GM21381 (cell line): ENCODE measurements around the gene SPATA19.

Experiments used
- ATAC-seq: cut with Tn5 transposase; IDR thresholded peaks from one replicate; pipeline ENCODE4 v1.9.1; 2021; ENCODE audit warnings: mild to moderate bottlenecking, moderate library complexity; ENCODE audit not compliant: unreplicated experiment

Gene SPATA19

GRCh38 chr11:133819114-133819513, 26.2 kb downstream of the SPATA19 start:
- ATAC-seq = no peak

GRCh38 chr11:133818302-133818701, 27.0 kb downstream of the SPATA19 start:
- no peak for ATAC-seq

- no peak for ATAC-seq
These were observed 27.9 kb downstream of the SPATA19 start for GRCh38 chr11:133817449-133817848.

GRCh38 chr11:133816146-133816870, 29.0 kb downstream of the SPATA19 start:
- ATAC-seq = no peak

GRCh38 chr11:133815636-133816035, 29.7 kb downstream of the SPATA19 start:
- no peak for ATAC-seq

GRCh38 chr11:133814588-133815100, 30.7 kb downstream of the SPATA19 start:
- no peak for ATAC-seq

GRCh38 chr11:133811850-133812685, 33.2 kb downstream of the SPATA19 start:
- no peak for ATAC-seq

GRCh38 chr11:133810766-133811165, 34.5 kb downstream of the SPATA19 start:
- ATAC-seq = no peak

- ATAC-seq = no peak
These were observed 35.5 kb downstream of the SPATA19 start for GRCh38 chr11:133809569-133810491.

- ATAC-seq = no peak
These were observed 36.7 kb downstream of the SPATA19 start for GRCh38 chr11:133808393-133809140.

- ATAC-seq = no peak
These were observed 42.3 kb downstream of the SPATA19 start for GRCh38 chr11:133803026-133803425.

GRCh38 chr11:133801356-133801755, 44.0 kb downstream of the SPATA19 start:
- no peak for ATAC-seq

GRCh38 chr11:133800666-133801065, 44.6 kb downstream of the SPATA19 start:
- ATAC-seq = no peak

- no peak for ATAC-seq
These were observed 47.8 kb downstream of the SPATA19 start for GRCh38 chr11:133797554-133797953.

- no peak for ATAC-seq
These were observed 49.1 kb downstream of the SPATA19 start for GRCh38 chr11:133796043-133796795.

- no peak for ATAC-seq
These were observed 50.2 kb downstream of the SPATA19 start for GRCh38 chr11:133795088-133795487.

- no peak for ATAC-seq
These were observed 51.1 kb downstream of the SPATA19 start for GRCh38 chr11:133794205-133794604.

GRCh38 chr11:133793271-133794035, 51.9 kb downstream of the SPATA19 start:
- no peak for ATAC-seq

GRCh38 chr11:133790995-133791394, 54.3 kb downstream of the SPATA19 start:
- no peak for ATAC-seq
